NK-92 treated with Interleukin-12 subunit alpha and Interleukin-12 subunit beta, amount 100 ng/mL, for 24 hours (cell line): ENCODE measurements around the gene SPATA17.

ENCODE experiments used
- DNase-seq: peaks from one replicate; lab custom pipeline; 2025; lab: John Stamatoyannopoulos, UW

SPATA17 gene

GRCh38 chr1:217857061-217857460 is 225.9 kb downstream of the SPATA17 start:
- no peak for DNase-seq

- DNase-seq, result no peak
These were observed 230.5 kb downstream of the SPATA17 start for GRCh38 chr1:217861658-217862057.

GRCh38 chr1:217867446-217867995 is 236.4 kb downstream of the SPATA17 start:
- no peak for DNase-seq

GRCh38 chr1:217871955-217872354 is 240.8 kb downstream of the SPATA17 start:
- no peak for DNase-seq

GRCh38 chr1:217875229-217875628 is 244.1 kb downstream of the SPATA17 start:
- no peak for DNase-seq

DNA sequence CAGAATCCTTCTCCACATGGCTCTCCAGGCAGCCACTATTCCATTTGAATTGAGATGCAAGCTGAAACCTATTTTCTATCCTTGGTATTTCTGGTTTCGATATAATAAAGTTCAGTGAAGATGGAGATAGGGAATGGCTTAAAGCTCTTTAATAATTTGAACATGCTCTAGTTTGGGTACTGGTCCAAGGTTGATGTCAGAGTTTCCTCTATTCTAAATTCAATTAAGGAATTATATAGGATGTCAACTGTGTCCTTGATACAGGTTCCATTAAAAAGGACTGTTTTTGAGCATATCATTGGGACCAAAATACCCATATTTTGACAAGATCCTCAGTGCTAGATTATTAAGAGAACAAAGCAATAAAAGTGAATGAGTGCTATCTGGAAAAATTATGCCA is 245.3 kb downstream of the SPATA17 start:
- DNase-seq, result no peak

DNA sequence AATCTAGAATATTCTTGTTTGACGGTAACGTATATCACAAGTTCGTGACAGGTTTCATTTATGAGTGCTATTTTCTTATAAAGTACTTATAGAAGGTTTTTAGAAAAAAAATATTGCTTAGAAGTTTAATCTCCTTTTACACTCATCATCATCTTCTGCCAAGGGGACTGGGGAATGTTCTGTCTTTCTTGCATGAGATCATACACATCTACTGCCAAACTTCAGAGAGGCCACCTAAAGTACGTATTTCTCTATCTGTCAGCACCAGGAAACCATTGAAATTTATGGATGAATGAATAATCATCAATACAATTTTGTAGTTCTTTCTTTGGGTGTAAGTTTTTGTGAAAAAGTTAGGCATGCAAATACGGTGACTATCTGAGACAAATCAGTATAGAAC is 245.8 kb downstream of the SPATA17 start:
- no peak for DNase-seq

GRCh38 chr1:217881131-217881543 is 250.0 kb downstream of the SPATA17 start:
- DNase-seq, result no peak

DNA sequence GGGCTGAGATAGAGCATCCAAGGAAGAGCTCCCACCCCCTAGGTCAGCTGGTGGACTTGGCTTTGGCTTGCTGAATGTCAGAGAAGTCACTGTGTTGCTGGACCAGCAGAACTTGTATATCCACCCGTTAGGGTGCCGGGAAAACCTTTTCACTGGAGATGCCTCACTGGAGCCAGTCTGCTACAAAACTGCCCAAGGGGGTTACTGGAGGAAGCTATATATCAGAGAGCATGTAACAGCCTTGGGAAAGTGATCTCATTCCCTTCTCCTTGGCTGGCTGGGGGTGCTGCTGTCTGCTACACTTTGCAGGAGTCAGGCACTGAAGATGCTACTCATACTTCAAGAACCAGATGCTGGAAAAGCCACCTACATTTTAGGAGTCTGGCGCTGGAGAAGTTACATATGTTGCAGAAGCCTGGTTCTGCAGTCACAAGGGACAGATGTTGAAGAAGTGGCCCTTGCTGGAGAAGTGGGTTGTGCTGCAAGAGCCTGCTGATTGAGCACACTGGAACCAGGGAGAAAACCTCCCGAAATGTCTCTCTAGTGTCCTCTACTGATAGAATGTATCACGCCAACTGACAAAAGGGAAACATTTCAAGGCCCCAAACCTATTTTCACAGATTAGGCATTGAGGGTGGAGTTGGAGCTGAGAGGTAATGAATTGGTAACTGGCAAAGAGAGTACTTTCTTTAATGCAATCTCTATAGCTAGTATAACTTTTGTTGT is 250.6 kb downstream of the SPATA17 start:
- no peak for DNase-seq

DNA sequence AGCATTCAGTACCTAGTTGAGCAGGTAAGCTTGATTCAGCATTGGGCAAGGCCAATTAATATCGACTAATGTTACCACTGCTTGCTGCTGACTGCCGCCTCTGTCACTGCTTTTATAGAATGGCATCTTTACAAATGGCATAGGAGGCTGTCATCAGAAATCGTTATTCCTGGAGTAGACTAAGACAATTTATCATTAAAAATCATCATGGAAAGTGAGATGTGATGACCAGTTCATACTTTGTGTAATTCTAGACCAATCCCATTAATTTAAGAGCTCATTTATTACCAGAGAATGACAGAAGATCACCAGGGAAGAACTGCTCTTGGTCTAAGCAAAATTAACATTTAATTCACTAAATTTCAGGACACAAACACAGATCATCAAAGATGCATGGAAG is 254.0 kb downstream of the SPATA17 start:
- no peak for DNase-seq

DNA sequence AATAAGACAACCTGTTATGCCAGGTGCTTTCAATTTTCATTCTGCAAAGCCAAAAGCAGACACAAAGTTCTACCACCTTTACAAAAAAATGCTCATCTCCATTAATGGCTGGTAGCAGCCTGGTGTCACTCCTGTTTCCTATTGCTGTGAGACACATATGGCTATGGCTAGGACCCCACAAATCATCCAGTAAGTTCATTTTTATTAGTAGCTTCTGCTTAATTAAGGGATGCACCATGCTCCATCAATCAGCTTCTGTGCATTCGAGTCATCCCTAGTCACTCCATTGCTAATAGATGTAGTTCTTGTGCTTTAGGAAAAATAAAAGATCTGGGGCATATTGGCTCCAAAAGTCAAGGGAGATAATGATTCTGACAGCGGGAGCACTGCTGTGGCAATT is 257.2 kb downstream of the SPATA17 start:
- no peak for DNase-seq

- peak; percentile 5 for DNase-seq
These were observed 258.3 kb downstream of the SPATA17 start for GRCh38 chr1:217889401-217889800.

DNA sequence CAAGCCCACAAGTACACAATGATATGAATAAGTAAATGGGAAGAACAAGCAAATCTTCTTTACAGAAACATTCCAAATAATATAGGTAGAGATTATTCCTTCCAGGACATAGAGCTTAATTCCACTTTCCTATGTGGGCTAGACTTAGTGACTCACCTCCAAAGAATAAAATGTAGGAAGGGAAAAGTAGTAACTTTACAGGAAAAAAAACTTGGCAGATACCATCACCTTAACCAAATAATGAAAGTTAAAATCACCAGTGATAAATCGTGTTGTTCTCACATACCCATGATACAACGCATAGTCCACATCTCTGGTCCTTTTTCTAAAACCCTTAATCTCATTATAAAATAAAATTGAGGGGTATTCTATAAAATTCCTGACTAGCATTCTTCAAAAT is 260.8 kb downstream of the SPATA17 start:
- DNase-seq, result no peak

- no peak for DNase-seq
These were observed 261.6 kb downstream of the SPATA17 start for GRCh38 chr1:217892750-217893149.

DNA sequence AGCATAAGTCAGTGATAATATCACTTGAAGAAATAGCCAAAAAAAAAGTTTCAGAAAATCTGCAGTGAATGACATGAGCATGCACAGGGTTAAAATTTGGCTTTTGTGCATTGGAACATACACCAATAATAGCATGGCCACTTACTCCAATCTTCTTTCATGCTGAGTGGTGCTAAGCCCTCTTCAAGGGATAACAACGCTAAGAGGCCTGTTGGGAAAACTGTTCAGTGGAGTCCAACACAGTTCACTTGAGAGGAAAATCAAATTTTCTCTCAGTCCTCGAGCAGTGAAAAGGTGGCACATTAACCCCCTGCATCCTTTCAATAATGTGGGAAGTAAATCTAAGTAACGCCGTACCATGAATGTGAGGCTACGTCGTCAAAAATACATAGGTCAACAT is 264.7 kb downstream of the SPATA17 start:
- DNase-seq, result no peak

DNA sequence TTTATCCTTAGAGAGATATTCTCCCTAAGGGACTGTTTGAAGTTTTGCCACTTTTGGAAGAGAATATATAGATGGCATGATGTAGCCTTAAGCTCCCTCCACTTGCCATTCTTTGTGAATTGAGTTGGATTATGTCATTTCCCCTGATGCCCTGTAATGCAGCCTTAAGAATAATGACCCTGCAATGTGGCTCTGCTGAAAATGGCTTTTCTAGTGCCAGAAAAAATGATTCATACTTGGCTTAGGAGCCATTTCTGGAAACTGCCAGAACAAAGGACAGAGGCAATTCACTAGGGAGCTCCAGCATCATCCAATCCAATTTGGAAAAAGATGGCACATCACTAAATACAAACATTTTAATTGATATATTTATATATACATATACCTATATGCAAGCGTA is 265.3 kb downstream of the SPATA17 start:
- no peak for DNase-seq

- no peak for DNase-seq
These were observed 266.0 kb downstream of the SPATA17 start for GRCh38 chr1:217897100-217897499.

DNA sequence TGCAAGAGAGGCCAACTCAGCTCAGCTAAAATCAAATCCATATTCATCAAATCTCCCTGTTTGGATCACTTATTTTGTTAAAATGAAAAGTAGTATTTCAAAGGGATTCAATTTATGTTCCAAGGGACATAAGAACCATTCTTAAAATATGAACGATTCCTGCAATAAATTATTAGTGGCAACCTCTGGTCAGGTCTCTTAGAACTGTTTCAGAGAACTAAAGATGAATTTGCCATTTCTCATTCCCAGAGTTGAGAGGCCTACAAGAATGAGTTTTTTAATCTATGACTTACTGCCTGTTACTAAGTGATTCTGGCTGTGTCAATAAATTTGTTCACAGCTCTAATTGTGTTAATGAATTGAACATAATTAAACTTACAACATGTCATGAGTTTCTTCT is 268.5 kb downstream of the SPATA17 start:
- DNase-seq, result no peak

DNA sequence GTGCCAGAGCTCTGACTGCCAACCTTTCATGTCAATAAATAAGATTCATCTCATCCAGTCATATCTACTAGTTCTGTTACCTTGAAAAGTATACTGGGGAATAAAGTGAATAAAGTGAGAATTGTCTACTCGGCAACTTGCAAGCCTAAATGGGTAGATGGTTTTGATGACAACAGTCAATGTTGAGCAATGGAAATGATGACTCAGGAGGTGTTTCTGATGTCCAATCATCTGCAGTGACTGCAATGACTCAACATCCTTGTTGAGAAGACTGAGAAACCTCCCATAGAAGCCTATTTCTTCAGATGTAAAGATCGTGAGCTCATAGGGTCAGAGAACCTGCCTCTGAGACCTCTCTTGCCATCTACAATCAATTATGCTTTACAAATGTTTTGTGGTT is 276.4 kb downstream of the SPATA17 start:
- peak; percentile 17 for DNase-seq

DNA sequence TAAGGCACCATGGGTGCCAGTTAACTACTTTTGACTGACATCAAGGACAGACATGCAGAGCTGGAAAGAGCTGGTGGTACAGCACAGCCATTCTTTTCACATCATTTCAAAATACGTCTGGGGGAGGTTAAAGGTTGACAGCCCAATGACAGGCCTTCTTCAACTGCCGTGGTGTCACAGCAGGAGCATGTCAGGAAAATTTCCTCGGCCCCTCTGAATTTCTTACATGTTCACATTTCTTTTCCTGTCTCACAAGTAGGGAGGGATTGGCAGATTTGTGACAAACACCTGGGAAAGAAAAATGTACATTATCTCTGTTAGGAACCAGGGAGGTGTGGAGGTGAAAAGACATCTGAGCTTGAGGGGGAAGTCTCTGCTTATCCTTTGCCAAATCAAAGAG is 279.1 kb downstream of the SPATA17 start:
- no peak for DNase-seq

- no peak for DNase-seq
These were observed 279.7 kb downstream of the SPATA17 start for GRCh38 chr1:217910791-217911320.

DNA sequence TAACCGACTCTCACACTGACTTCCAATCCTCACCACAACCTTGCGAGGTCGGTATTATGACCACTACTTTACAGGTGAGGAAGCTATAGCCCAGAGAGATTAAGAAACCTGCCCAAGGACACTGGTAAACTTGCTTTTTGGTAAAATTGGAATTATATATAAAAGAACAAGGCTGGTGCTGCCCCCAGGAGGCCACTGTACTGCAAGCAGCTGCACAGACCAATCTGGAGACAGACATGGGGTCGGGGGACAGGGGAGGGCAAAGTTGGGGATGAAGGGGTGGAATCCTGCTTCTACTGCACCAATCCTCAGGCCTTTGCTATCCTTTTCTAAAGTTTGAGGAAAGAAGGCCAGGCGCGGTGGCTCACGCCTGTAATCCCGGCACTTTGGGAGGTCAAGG is 280.8 kb downstream of the SPATA17 start:
- no peak for DNase-seq

DNA sequence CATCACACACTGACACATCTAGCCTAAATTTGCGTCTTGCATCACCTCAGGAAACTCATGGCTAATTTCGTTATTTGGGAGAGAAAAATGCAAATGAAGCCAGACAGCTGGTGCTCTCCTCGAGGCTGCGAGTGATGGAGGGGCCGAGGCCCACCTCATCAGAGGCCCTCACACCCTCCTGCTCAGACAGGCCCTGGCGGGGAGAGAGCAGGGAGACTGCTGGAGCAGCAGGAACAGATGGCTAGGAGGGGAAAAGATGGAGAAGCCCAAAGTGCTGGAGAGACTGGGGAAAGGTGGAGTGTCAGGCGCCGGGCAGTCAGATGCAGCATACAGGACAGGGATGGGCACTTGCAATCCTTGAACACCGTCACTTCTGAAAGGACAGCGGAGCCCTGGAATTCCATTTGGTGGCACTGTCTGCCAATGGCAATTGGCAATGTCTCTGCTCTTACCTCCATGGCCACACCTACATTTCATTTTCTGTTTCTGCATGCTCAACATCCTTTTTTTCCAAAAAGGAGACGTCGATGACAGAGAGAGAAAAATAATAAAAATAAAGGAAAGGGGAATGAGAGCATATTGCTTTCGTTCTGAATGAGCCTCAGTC is 286.2 kb downstream of the SPATA17 start:
- DNase-seq, result no peak
